GM12878 (cell line): ENCODE data around the gene BFSP1.

Source experiments
- EZH2 ChIP-seq: IDR thresholded peaks from 2 replicates; pipeline ENCODE4 v1.6.1; 2012; ENCODE audit warnings: low read depth, mild to moderate bottlenecking, control low read depth, inconsistent platforms, low read length, borderline replicate concordance; ENCODE audit not compliant: control insufficient read depth
- JUND ChIP-seq: IDR thresholded peaks from 2 replicates; pipeline ENCODE4 v1.6.1; 2012; ENCODE audit warnings: low read depth, mild to moderate bottlenecking, low read length, improper control_type of control experiment, moderate library complexity
- PAX5 ChIP-seq: IDR thresholded peaks from 2 replicates; pipeline ENCODE4 v1.6.1; 2011; ENCODE audit warnings: low read depth, low read length, borderline replicate concordance
- POLR2A ChIP-seq: IDR thresholded peaks from 2 replicates; pipeline ENCODE4 v1.6.1; 2011; ENCODE audit warnings: low read depth, mild to moderate bottlenecking, low read length
- POLR2AphosphoS2 ChIP-seq: IDR thresholded peaks from 2 replicates; pipeline ENCODE4 v1.6.1; 2011; ENCODE audit warnings: low read depth, mild to moderate bottlenecking, low read length, improper control_type of control experiment, moderate library complexity
- ZNF274 ChIP-seq: IDR thresholded peaks from one replicate; pipeline ENCODE4 v1.8.0; 2011; ENCODE audit not compliant: insufficient read length, insufficient read depth
- TF ChIP-seq, protein P1 (sequence below), 3 experiments: IDR thresholded peaks in 2 of 3; conservative IDR thresholded peaks in 1 of 3; 2 replicates each; pipeline ENCODE4 v1.5.1; 2011; ENCODE audit warnings: low read depth in 3 of 3, low read length in 3 of 3, mild to moderate bottlenecking in 3 of 3, control low read depth in 2 of 3, moderate library complexity in 2 of 3, inconsistent platforms in 1 of 3, mixed read lengths in 1 of 3; ENCODE audit not compliant: control insufficient read depth in 2 of 3, insufficient read depth in 1 of 3; ENCODE audit errors: extremely low read depth in 1 of 3

DNA sequence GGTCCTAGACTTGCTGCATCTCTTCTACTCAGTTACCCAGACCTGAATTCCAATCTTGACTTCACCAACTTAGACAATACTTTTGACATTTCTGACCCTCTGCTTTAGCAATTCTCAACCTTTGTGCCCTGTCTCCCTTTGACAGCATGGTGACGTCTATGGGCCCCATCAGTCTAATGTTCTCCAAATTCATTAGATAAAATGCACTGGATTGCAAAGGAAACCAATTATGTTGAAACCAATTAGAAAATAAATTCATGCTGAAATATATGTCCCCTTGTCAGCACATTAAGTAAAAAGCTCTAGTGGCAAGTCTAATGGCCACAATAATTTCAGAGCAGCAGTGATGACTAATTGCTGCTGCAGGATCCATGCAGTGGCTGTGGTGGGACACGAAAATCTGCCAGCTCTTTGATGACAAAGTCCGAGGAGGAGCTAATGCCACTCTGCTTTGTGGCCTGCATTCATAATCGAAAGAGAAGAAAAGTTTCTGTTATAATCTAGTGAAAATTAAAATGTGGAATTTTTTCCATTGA lies 64.0 kb downstream of the BFSP1 start:
- TF ChIP-seq, protein P1, sequence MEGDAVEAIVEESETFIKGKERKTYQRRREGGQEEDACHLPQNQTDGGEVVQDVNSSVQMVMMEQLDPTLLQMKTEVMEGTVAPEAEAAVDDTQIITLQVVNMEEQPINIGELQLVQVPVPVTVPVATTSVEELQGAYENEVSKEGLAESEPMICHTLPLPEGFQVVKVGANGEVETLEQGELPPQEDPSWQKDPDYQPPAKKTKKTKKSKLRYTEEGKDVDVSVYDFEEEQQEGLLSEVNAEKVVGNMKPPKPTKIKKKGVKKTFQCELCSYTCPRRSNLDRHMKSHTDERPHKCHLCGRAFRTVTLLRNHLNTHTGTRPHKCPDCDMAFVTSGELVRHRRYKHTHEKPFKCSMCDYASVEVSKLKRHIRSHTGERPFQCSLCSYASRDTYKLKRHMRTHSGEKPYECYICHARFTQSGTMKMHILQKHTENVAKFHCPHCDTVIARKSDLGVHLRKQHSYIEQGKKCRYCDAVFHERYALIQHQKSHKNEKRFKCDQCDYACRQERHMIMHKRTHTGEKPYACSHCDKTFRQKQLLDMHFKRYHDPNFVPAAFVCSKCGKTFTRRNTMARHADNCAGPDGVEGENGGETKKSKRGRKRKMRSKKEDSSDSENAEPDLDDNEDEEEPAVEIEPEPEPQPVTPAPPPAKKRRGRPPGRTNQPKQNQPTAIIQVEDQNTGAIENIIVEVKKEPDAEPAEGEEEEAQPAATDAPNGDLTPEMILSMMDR (IDR thresholded peaks at IDR 0.05 in 2 of 3, conservative IDR thresholded peaks at IDR 0.05 in 1 of 3; ENCODE audit: control insufficient read depth in 2 of 3, extremely low read depth in 1 of 3, insufficient read depth in 1 of 3, low read depth in 3 of 3, low read length in 3 of 3) = no peak
- TF ChIP-seq ZNF274 (no peak), JUND (no peak), POLR2A (no peak), PAX5 (no peak), EZH2 (no peak), POLR2AphosphoS2 (no peak)
